GM23338 (cell line): Measurements from ENCODE around the gene ZYX. TPM values are rescaled to one million over a fixed set of nuclear protein-coding genes. Genes with fewer than 3 reads are reported as not detected.
A peak's percentile ranks its signal among the peaks of the same experiment; 100 is the strongest.
"Not testable (repeated sequence)": the region's sequence is repeated elsewhere in the genome, so short reads cannot be mapped to it uniquely, and the experiment has no call there.

ENCODE experiments used
- ATAC-seq: fragments of 200-7000 bp; cut with Tn5 transposase; 3 replicates; pipeline ENCODE4 v1.9.1; 2020
- DNase-seq: peaks from one replicate; pipeline ENCODE4 v3.0.0-alpha.2; 2015; ENCODE audit warnings: low spot score
- H2AFZ ChIP-seq: fragments of 200-600 bp; sonication (generic); 2 replicates; pipeline ENCODE4 v1.8.0; 2016; ENCODE audit warnings: antibody characterized with exemption, mild to moderate bottlenecking, moderate library complexity
- H3F3A ChIP-seq: fragments of 200-600 bp; sonication (generic); replicated peaks from 2 replicates; pipeline ENCODE4 v1.8.0; 2017; ENCODE audit warnings: antibody characterized with exemption, mixed run types, low read depth
- H3K27ac ChIP-seq: fragments of 200-600 bp; sonication (generic); 2 replicates; pipeline ENCODE4 v1.6.1; 2016; ENCODE audit warnings: low read depth
- H3K27me3 ChIP-seq: fragments of 200-600 bp; sonication (generic); 2 replicates; pipeline ENCODE4 v1.8.0; 2016; ENCODE audit warnings: mild to moderate bottlenecking, mixed run types, moderate library complexity; ENCODE audit not compliant: insufficient read depth
- H3K36me3 ChIP-seq: fragments of 200-600 bp; sonication (generic); 2 replicates; pipeline ENCODE4 v1.8.0; 2016; ENCODE audit warnings: mild to moderate bottlenecking; ENCODE audit not compliant: insufficient read depth
- H3K4me1 ChIP-seq: fragments of 200-600 bp; sonication (generic); 2 replicates; pipeline ENCODE4 v1.8.0; 2016; ENCODE audit warnings: mild to moderate bottlenecking, moderate library complexity; ENCODE audit not compliant: insufficient read depth
- H3K4me2 ChIP-seq: fragments of 200-600 bp; sonication (generic); 2 replicates; pipeline ENCODE4 v1.7.1; 2017; ENCODE audit warnings: mixed run types
- H3K4me3 ChIP-seq: fragments of 200-600 bp; sonication (generic); 2 replicates; pipeline ENCODE4 v1.6.1; 2016; ENCODE audit warnings: mixed run types
- H3K79me2 ChIP-seq: fragments of 200-600 bp; sonication (generic); replicated peaks from 2 replicates; pipeline ENCODE4 v1.8.0; 2017; ENCODE audit warnings: mild to moderate bottlenecking; ENCODE audit not compliant: insufficient read depth
- H3K9me2 ChIP-seq: fragments of 200-600 bp; sonication (generic); 2 replicates; pipeline ENCODE4 v1.8.0; 2017; ENCODE audit not compliant: insufficient read depth
- H4K20me1 ChIP-seq: fragments of 200-600 bp; sonication (generic); replicated peaks from 2 replicates; pipeline ENCODE4 v1.8.0; 2017; ENCODE audit warnings: mild to moderate bottlenecking; ENCODE audit not compliant: insufficient read depth
- H3K27ac Mint-ChIP-seq: 2 replicates; pipeline ENCODE4 v1.8.0; 2020; ENCODE audit warnings: inconsistent platforms, mild to moderate bottlenecking, moderate library complexity, mixed read lengths
- H3K27me3 Mint-ChIP-seq: 3 replicates; pipeline ENCODE4 v1.8.0; 2022; ENCODE audit warnings: low read depth, mild to moderate bottlenecking, moderate library complexity, mixed read lengths, inconsistent platforms; ENCODE audit not compliant: insufficient read depth, poor library complexity
- H3K36me3 Mint-ChIP-seq: 3 replicates; pipeline ENCODE4 v1.8.0; 2021; ENCODE audit warnings: low read depth, mild to moderate bottlenecking, inconsistent platforms, moderate library complexity, mixed read lengths
- H3K4me1 Mint-ChIP-seq: 3 replicates; pipeline ENCODE4 v1.8.0; 2020; ENCODE audit warnings: mild to moderate bottlenecking, inconsistent platforms, mixed read lengths
- H3K4me3 Mint-ChIP-seq: 3 replicates; pipeline ENCODE4 v1.8.0; 2021; ENCODE audit warnings: moderate library complexity, mild to moderate bottlenecking, inconsistent platforms, mixed read lengths
- H3K9me3 Mint-ChIP-seq: 3 replicates; pipeline ENCODE4 v1.8.0; 2020; ENCODE audit warnings: moderate library complexity, mild to moderate bottlenecking, inconsistent platforms, mixed read lengths
- CREB1 ChIP-seq: fragments of 250-450 bp; sonication (Bioruptor Pico); IDR thresholded peaks from 2 replicates; pipeline ENCODE4 v1.5.0; 2020; ENCODE audit warnings: low read depth, mild to moderate bottlenecking, moderate library complexity
- EZH2 ChIP-seq: fragments of 200-600 bp; sonication (generic); IDR thresholded peaks from one replicate; pipeline ENCODE4 v1.8.0; 2017; ENCODE audit warnings: antibody characterized with exemption, mild to moderate bottlenecking, low read depth; ENCODE audit not compliant: unreplicated experiment
- JUNB ChIP-seq: IDR thresholded peaks from one replicate; pipeline ENCODE4 v1.6.1; 2016; ENCODE audit warnings: antibody characterized with exemption; ENCODE audit not compliant: unreplicated experiment
- NANOG ChIP-seq: IDR thresholded peaks from 2 replicates; pipeline ENCODE4 v1.6.1; 2016; ENCODE audit warnings: antibody characterized with exemption, borderline replicate concordance
- STAT1 ChIP-seq: IDR thresholded peaks from one replicate; pipeline ENCODE4 v1.6.1; 2016; ENCODE audit warnings: antibody characterized with exemption; ENCODE audit not compliant: unreplicated experiment
- polyA plus RNA-seq: library from polyadenylated mRNA; unstranded; fragments of >200 nt; fragmentation: Nextera tagmentation; extraction: Ambion mirVana; gene quantifications from 2 replicates; pipeline ENCODE4 v1.2.1, GENCODE V29; 2016
- total RNA-seq: library from RNA; depleted of rRNA; stranded (reverse); fragments of >200 nt; shearing (Covaris generic); gene quantifications from 2 replicates; pipeline ENCODE4 v1.2.3, GENCODE V29; 2014
- TF ChIP-seq, protein P1 (sequence below): IDR thresholded peaks from 2 replicates; pipeline ENCODE4 v1.6.1; 2016; ENCODE audit warnings: antibody characterized with exemption

The ZYX gene
- total and polyA plus RNA-seq, 2 experiments from 2014 or later: 111 to 141 TPM

GRCh38 chr7:143413123-143413522 lies 32.0 kb downstream of the ZYX start:
- Histone ChIP-seq H4K20me1 (no peaks in the 10 kb centered on the region), H3K79me2 (peaks cover 9% of the 10 kb centered on the region), H3K36me3 (no peaks in the 10 kb centered on the region), H3K4me2 (peak overlapping the region; percentile 76), H2AFZ (no peak overlapping the region), H3K4me1 (peaks cover 68% of the 10 kb centered on the region), H3K27me3 (no peaks in the 10 kb centered on the region), H3F3A (peaks cover 8% of the 10 kb centered on the region), H3K9me2 (no peaks in the 10 kb centered on the region), H3K4me3 (no peak overlapping the region), H3K27ac (peak overlapping the region; percentile 69)
- peak overlapping the region; percentile 68 for H3K27ac Mint-ChIP-seq
- no peak for TF ChIP-seq CREB1 (CRISPR knock-in tag)
- TF ChIP-seq NANOG: no peak
- TF ChIP-seq, protein P1, sequence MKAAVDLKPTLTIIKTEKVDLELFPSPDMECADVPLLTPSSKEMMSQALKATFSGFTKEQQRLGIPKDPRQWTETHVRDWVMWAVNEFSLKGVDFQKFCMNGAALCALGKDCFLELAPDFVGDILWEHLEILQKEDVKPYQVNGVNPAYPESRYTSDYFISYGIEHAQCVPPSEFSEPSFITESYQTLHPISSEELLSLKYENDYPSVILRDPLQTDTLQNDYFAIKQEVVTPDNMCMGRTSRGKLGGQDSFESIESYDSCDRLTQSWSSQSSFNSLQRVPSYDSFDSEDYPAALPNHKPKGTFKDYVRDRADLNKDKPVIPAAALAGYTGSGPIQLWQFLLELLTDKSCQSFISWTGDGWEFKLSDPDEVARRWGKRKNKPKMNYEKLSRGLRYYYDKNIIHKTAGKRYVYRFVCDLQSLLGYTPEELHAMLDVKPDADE: no peak
- no peaks in the 10 kb centered on the region; the same call in 2 of the 3 replicates for H3K9me3 Mint-ChIP-seq
- ATAC-seq (no peak), DNase-seq (no peak)
- H3K4me3 Mint-ChIP-seq: no peak overlapping the region; the same call in 2 of the 3 replicates
- H3K36me3 Mint-ChIP-seq: no peaks in the 10 kb centered on the region
- peaks cover 77% of the 10 kb centered on the region for H3K4me1 Mint-ChIP-seq
- H3K27me3 Mint-ChIP-seq: peaks cover 26% of the 10 kb centered on the region

GRCh38 chr7:143415209-143415608 lies 34.1 kb downstream of the ZYX start:
- H3K9me2 ChIP-seq, H2AFZ ChIP-seq, H3F3A ChIP-seq, H3K27ac Mint-ChIP-seq, ATAC-seq, H3K4me3 ChIP-seq, H3K36me3 ChIP-seq, DNase-seq, H3K4me3 Mint-ChIP-seq, H3K79me2 ChIP-seq, H3K4me2 ChIP-seq, H3K27me3 ChIP-seq, H3K9me3 Mint-ChIP-seq, H4K20me1 ChIP-seq: not testable (repeated sequence)
- Mint-ChIP-seq H3K27me3 (peaks cover 18% of the 10 kb centered on the region), H3K4me1 (peaks cover 76% of the 10 kb centered on the region), H3K36me3 (peaks cover 18% of the 10 kb centered on the region)
- 0 out of 2 replicates have a peak overlapping the region, but pooled peaks have one; percentile 57 for H3K27ac ChIP-seq
- peaks cover 62% of the 10 kb centered on the region for H3K4me1 ChIP-seq

DNA sequence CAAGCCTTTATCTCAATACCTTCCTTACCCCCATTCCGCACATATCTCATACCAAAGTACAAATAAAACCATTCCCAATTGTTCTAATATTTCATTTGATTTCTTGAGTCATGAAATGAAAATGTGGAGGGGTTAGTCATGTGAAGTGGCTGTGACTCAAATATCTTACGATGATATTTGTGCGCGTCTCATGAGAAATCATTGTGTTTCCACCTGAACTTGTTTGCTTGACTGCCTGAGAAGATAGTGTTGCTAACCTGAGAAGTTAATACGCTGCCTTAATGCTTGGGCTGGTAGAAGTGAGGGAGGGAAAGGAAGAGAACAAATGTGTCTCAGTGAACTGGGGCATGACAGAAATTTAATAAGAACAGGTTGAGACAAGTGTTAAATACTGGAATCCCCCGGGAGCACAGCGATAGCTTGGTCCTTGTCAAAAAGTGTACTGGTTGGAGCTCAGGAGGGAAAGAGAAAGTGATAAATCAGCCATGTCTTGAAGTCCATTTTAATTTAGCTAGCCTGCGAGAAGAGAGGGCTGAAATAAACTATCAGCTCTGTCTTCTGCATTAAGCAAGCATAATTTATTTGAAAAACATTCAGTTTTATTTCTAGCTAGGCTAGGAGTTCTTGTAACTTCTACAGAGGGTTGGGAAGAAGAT lies 34.7 kb downstream of the ZYX start:
- H3K4me1 ChIP-seq: peaks cover 58% of the 10 kb centered on the region
- H3K27ac ChIP-seq: peak overlapping the region; percentile 57; the same call in 1 of the 2 replicates
- Mint-ChIP-seq H3K36me3 (peaks cover 25% of the 10 kb centered on the region), H3K4me1 (peaks cover 70% of the 10 kb centered on the region), H3K4me3 (no peak overlapping the region), H3K9me3 (peaks cover 14% of the 10 kb centered on the region), H3K27me3 (peaks cover 12% of the 10 kb centered on the region), H3K27ac (peak overlapping the region; percentile 11; the same call in 1 of the 2 replicates)
- no peak overlapping the region for H3K4me3 ChIP-seq
- no peaks in the 10 kb centered on the region for H4K20me1 ChIP-seq
- H3F3A ChIP-seq: 0 out of 2 replicates have a peak, but pooled peaks cover 3% of the 10 kb centered on the region
- H3K9me2 ChIP-seq: no peaks in the 10 kb centered on the region
- TF ChIP-seq STAT1 (no peak), NANOG (no peak), JUNB (no peak), EZH2 (no peak)
- TF ChIP-seq, protein P1: no peak
- ATAC-seq: no peak
- H3K36me3 ChIP-seq: 0 out of 2 replicates have a peak, but pooled peaks cover 9% of the 10 kb centered on the region
- H3K79me2 ChIP-seq: peaks cover 7% of the 10 kb centered on the region
- H3K4me2 ChIP-seq: no peak overlapping the region
- no peak overlapping the region for H2AFZ ChIP-seq
- DNase-seq: no peak
- no peaks in the 10 kb centered on the region for H3K27me3 ChIP-seq
